Jurkat, Clone E6-1 (cell line): Measurements from ENCODE around the gene FBLN7. TPM values are rescaled to one million over a fixed set of nuclear protein-coding genes. Genes with fewer than 3 reads are reported as not detected.
"Not testable (repeated sequence)": the region's sequence is repeated elsewhere in the genome, so short reads cannot be mapped to it uniquely, and the experiment has no call there.

ENCODE experiments used
- DNase-seq: peaks from one replicate; pipeline ENCODE4 v3.0.0-alpha.2; 2011; ENCODE audit warnings: low read depth, low spot score
- H3K4me3 ChIP-seq: 2 replicates; pipeline ENCODE4 v1.5.1; 2011; ENCODE audit warnings: mild to moderate bottlenecking, low read length, control low read depth, moderate library complexity
- polyA plus RNA-seq: library from polyadenylated mRNA; unstranded; fragments of >200 nt; gene quantifications from one replicate; pipeline ENCODE4 v1.2.1, GENCODE V29; 2012; ENCODE audit warnings: missing spikeins; ENCODE audit not compliant: insufficient read length, insufficient read depth

Gene FBLN7
- polyA plus RNA-seq, result 1.4 TPM

- no peak within 1 kb of the TSS for H3K4me3 ChIP-seq
- DNase-seq, result no peak
Measured at GRCh38 chr2:112138159-112139032, at the start of gene FBLN7. Gene FBLN7, plus strand, starts transcription at chr2:112138385. Its CDS starts 271 bp downstream, at chr2:112138656.

- DNase-seq, result no peak
- no peak overlapping the region for H3K4me3 ChIP-seq
Measured at GRCh38 chr2:112089375-112089774, 48.8 kb upstream of the FBLN7 start.

GRCh38 chr2:112092286-112093041 is 45.7 kb upstream of the FBLN7 start:
- no peak overlapping the region for H3K4me3 ChIP-seq
- DNase-seq, result no peak

- no peak overlapping the region for H3K4me3 ChIP-seq
- no peak for DNase-seq
Measured at GRCh38 chr2:112093216-112093615, 45.0 kb upstream of the FBLN7 start.

- H3K4me3 ChIP-seq, result no peak overlapping the region
- DNase-seq, result no peak
Measured at GRCh38 chr2:112095681-112096080, 42.5 kb upstream of the FBLN7 start.

GRCh38 chr2:112096098-112096497 is 42.1 kb upstream of the FBLN7 start:
- no peak overlapping the region for H3K4me3 ChIP-seq
- DNase-seq, result no peak

- no peak for DNase-seq
- H3K4me3 ChIP-seq, result no peak overlapping the region
Measured at GRCh38 chr2:112108178-112108832, 29.9 kb upstream of the FBLN7 start.

GRCh38 chr2:112109278-112109677 is 28.9 kb upstream of the FBLN7 start:
- no peak for DNase-seq
- H3K4me3 ChIP-seq, result no peak overlapping the region

- DNase-seq, result no peak
- H3K4me3 ChIP-seq, result no peak overlapping the region
Measured at GRCh38 chr2:112110966-112111365, 27.2 kb upstream of the FBLN7 start.

GRCh38 chr2:112113354-112113753 is 24.8 kb upstream of the FBLN7 start:
- not testable (repeated sequence) for DNase-seq, H3K4me3 ChIP-seq

GRCh38 chr2:112118148-112118547 is 20.0 kb upstream of the FBLN7 start:
- no peak for DNase-seq

GRCh38 chr2:112121682-112122254 is 16.4 kb upstream of the FBLN7 start:
- no peak overlapping the region for H3K4me3 ChIP-seq
- DNase-seq, result peak; percentile 69

More at GRCh38 chr2:112118148-112118547, 20.0 kb upstream of the FBLN7 start:
- H3K4me3 ChIP-seq, result no peak overlapping the region

GRCh38 chr2:112129060-112129459 is 9.1 kb upstream of the FBLN7 start:
- no peak overlapping the region for H3K4me3 ChIP-seq
- no peak for DNase-seq

GRCh38 chr2:112133344-112133743 is 4.8 kb upstream of the FBLN7 start:
- H3K4me3 ChIP-seq, result no peak overlapping the region
- DNase-seq, result no peak

- no peak for DNase-seq
- no peak overlapping the region for H3K4me3 ChIP-seq
Measured at GRCh38 chr2:112134120-112134519, 4.1 kb upstream of the FBLN7 start.

- DNase-seq, result no peak
- H3K4me3 ChIP-seq, result no peak overlapping the region
Measured at GRCh38 chr2:112136096-112136495, 2.1 kb upstream of the FBLN7 start.

- no peak overlapping the region for H3K4me3 ChIP-seq
- DNase-seq, result no peak
Measured at GRCh38 chr2:112137516-112138158, 548 bp upstream of the FBLN7 start.

GRCh38 chr2:112139033-112139614 is 939 bp downstream of the FBLN7 start:
- not testable (repeated sequence) for DNase-seq, H3K4me3 ChIP-seq
